Measurements from ENCODE around the gene DHX35. TPM values are rescaled to one million over a fixed set of nuclear protein-coding genes. Genes with fewer than 3 reads are reported as not detected.

The DHX35 gene
- total and polyA plus RNA-seq, 2 of the 8 experiments (the other 6 are each of a cell fraction or from before 2014, with no cell fraction given): 21.9 to 27.7 TPM

DNA sequence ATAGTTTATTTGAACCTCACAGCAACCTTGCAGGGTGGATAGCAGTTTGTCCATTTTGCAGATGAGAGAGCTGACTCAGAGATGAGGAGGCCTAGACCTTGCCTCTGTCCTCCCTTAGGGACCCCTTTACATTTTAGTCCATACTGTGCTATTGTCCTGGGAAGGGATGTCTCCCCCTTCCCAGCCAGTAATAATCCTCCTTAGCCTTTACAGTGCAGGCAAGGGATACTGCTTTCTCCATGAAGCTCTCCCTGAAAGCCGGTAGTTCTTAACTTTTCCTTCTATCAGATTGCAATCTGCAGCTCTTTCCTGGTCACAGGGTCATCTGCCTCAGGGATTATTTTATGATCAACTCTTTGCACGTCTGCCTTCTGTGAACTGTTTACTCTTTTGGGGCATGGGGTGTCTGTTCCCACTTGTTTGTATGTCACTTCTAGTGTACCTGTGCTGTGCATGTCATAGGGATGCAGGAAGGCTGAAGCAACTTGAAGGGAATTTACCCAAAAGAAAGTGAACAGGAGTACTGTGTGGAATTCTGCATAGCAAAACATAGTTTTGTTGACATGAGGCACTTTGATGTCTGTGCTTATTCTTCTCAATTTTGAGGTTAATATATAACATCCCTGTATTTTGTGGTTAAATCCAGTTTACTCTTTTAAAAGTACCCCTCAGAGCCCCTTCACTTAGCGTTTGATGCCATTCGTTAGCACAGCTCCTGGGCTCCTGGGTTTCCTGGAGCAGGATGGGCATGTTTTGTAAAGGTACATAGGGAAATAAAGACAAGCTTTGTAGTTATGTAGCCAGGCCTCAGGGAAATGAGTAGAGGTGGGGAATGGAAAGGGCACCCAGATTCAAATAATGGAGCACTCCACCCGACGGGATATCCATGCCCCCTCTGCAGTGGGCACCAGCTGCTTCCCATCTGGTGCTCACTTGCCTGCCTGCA is 38.1 kb downstream of the DHX35 start:
- Histone ChIP-seq H3K9ac (replicated peaks in 1 of 4; ENCODE audit: extremely low read depth in 1 of 4, low read depth in 3 of 4, low read length in 3 of 4) (no peak overlapping the region), H4K20me1 (replicated peaks in 1 of 2; ENCODE audit: control insufficient read depth in 1 of 2, insufficient read depth in 2 of 2, low read length in 2 of 2) (peaks cover 3 to 9% of the 10 kb centered on the region in 2 experiments), H3K23ac (ENCODE audit: insufficient read length) (no peak overlapping the region), H3K4me3 (ENCODE audit: extremely low read depth in 1 of 4, insufficient read depth in 2 of 4, low read depth in 3 of 4, low read length in 4 of 4) (no peak overlapping the region), H3K36me3 (ENCODE audit: control insufficient read depth in 2 of 4, insufficient read depth in 4 of 4, low read length in 3 of 4) (peaks cover 3 to 59% (median 38%) of the 10 kb centered on the region in 4 experiments), H3K56ac (replicated peaks; ENCODE audit: insufficient read length, low read depth, low read length) (no peak overlapping the region), H2BK12ac (ENCODE audit: low read depth, low read length) (no peak overlapping the region), H3K27ac (ENCODE audit: low read depth, low read length) (no peak overlapping the region), H2AFZ (ENCODE audit: low read length) (no peak overlapping the region), H3K27me3 (replicated peaks in 1 of 4; ENCODE audit: control insufficient read depth in 3 of 4, extremely low read depth in 1 of 4, insufficient read depth in 3 of 4, low read length in 3 of 4) (no peaks in the 10 kb centered on the region), H3K18ac (ENCODE audit: extremely low read depth, low read length) (no peak overlapping the region), H3K23me2 (ENCODE audit: low read depth, low read length) (0 out of 2 replicates have a peak, but pooled peaks cover 4% of the 10 kb centered on the region), H4K8ac (ENCODE audit: extremely low read depth, insufficient read depth, low read length) (no peak overlapping the region), H3K79me2 (ENCODE audit: control insufficient read depth in 1 of 2, insufficient read depth in 2 of 2, low read length in 2 of 2) (no peaks in the 10 kb centered on the region), H4K91ac (replicated peaks; ENCODE audit: insufficient read length, low read length) (no peak overlapping the region), H4K5ac (ENCODE audit: insufficient read length, low read depth, low read length) (no peak overlapping the region), H3K79me1 (ENCODE audit: low read depth, low read length) (peaks cover 2% of the 10 kb centered on the region; the same call in 1 of the 2 replicates), H2BK120ac (replicated peaks; ENCODE audit: low read depth, low read length) (no peak overlapping the region), H2AK5ac (ENCODE audit: low read depth, low read length) (no peak overlapping the region), H3K4me1 (replicated peaks in 1 of 4; ENCODE audit: control insufficient read depth in 3 of 4, insufficient read depth in 4 of 4, low read length in 3 of 4) (no peaks in the 10 kb centered on the region), H3K4me2 (ENCODE audit: insufficient read depth in 1 of 2, low read depth in 2 of 2, low read length in 2 of 2) (no peak overlapping the region), H2BK20ac (ENCODE audit: low read length) (no peak overlapping the region), H3K4ac (replicated peaks; ENCODE audit: insufficient read length, low read depth, low read length) (no peak overlapping the region), H2BK15ac (ENCODE audit: low read length) (no peak overlapping the region), H2BK5ac (ENCODE audit: low read depth, low read length) (no peak overlapping the region), H3K9me3 (ENCODE audit: insufficient read depth in 2 of 2, low read depth in 1 of 2, low read length in 1 of 2) (no peaks in the 10 kb centered on the region), H3K14ac (ENCODE audit: insufficient read length) (no peak overlapping the region)
- TF ChIP-seq BRCA1 (IDR thresholded peaks at IDR 0.05; ENCODE audit: low read depth, low read length): no peak
- no peak for TF ChIP-seq TEAD4 (IDR thresholded peaks at IDR 0.05; ENCODE audit: low read depth, low read length)
- TF ChIP-seq SIRT6 (IDR thresholded peaks at IDR 0.05; ENCODE audit: low read length): no peak
- TF ChIP-seq, protein P1, sequence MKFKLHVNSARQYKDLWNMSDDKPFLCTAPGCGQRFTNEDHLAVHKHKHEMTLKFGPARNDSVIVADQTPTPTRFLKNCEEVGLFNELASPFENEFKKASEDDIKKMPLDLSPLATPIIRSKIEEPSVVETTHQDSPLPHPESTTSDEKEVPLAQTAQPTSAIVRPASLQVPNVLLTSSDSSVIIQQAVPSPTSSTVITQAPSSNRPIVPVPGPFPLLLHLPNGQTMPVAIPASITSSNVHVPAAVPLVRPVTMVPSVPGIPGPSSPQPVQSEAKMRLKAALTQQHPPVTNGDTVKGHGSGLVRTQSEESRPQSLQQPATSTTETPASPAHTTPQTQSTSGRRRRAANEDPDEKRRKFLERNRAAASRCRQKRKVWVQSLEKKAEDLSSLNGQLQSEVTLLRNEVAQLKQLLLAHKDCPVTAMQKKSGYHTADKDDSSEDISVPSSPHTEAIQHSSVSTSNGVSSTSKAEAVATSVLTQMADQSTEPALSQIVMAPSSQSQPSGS (IDR thresholded peaks at IDR 0.05; ENCODE audit: low read length): no peak
- TF ChIP-seq SP4 (IDR thresholded peaks at IDR 0.05; ENCODE audit: low read length): no peak
- no peak for TF ChIP-seq NRF1 (IDR thresholded peaks at IDR 0.05; ENCODE audit: low read depth, low read length)
- no peak for TF ChIP-seq PHF8 (conservative IDR thresholded peaks at IDR 0.05; ENCODE audit: low read depth, low read length)
- FAIRE-seq (no peak), DNase-seq (ENCODE audit: low read depth in 1 of 2, low spot score in 2 of 2) (no peak)
- 89% methylated on average over 6 of the region's 6 CpGs; no CpG with 5 or more reads in 1 of the 2 experiments for WGBS, 2 experiments (ENCODE audit: extremely low coverage in 1 of 2, insufficient coverage in 1 of 2, insufficient read length in 1 of 2, insufficient replicate concordance in 2 of 2, low coverage in 1 of 2, low lambda C conversion rate in 2 of 2, missing lambda C conversion rate in 1 of 2)
- POLR2A ChIA-PET (ENCODE audit: partially characterized antibody): interaction anchor here (1.5 kb wide), 1 partner anchor 10 kb away, joined by 3 read pairs; no protein-coding TSS in a partner anchor
- CTCF ChIA-PET (ENCODE audit: partially characterized antibody): interaction anchor here (0.8 to 1.9 kb wide), 3 partner anchors 9 to 49 kb away, joined by 3 to 6 read pairs (median 4); no protein-coding TSS in a partner anchor
